ENCODE results near the gene INTS13.
A peak's percentile ranks its signal among the peaks of the same experiment; 100 is the strongest.
"Not testable (repeated sequence)": the region's sequence is repeated elsewhere in the genome, so short reads cannot be mapped to it uniquely, and the experiment has no call there.

Gene INTS13

DNA sequence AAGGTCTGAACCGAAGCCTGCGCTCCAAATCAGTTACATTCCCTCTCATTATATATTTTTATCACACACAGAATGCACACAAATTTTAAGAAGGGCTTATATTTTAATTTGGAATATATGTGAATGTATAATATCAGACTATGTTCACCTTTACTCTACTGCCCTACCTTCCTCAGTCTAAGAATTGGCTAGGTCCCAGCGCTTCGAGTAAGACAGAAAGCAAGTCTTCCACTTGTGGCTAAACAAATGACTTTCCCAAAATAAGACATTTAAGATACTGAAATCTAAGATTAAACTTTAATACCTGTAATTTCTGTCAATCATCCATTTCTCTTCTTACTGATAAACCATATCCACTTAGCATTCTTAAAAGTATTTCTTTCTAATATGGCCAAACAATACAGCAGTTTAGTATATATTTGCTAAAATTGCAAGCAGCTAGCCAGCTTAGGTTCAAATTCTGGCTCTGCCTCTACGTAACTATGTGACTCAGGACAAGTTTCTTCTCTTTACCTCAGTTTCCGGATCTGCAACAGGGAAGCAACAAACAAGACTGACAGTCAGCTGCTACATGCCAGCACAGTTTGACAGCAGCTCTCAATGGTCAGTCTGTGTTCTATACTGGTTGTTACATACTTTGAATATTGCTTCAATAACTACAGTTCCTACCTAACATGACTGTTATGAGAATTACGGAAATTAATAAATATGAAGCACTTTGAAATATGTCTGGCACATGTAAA, 2.0 kb downstream of the INTS13 start:
- DNase-seq = no peak

- no peak for DNase-seq
Observed at GRCh38 chr12:26929590-26929989, 8.2 kb downstream of the INTS13 start.

DNA sequence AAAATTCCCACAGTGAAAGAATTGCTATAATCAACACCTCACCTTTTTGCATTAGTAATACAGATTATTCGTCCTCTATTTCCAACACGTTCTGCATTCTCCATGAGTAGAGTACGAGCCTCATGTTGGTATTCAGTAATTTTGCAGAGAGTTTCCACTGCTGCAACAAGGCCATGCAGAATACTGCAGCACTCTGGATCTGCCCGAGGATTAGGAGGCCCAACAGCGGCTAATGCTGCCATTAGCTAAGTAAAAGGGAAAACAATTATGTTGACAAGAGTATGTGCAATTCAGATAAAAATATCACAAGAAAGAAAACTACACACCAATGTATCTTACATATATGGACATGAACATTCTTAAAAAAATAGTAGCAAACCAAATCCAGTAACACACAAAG, 9.1 kb downstream of the INTS13 start:
- DNase-seq = no peak

DNA sequence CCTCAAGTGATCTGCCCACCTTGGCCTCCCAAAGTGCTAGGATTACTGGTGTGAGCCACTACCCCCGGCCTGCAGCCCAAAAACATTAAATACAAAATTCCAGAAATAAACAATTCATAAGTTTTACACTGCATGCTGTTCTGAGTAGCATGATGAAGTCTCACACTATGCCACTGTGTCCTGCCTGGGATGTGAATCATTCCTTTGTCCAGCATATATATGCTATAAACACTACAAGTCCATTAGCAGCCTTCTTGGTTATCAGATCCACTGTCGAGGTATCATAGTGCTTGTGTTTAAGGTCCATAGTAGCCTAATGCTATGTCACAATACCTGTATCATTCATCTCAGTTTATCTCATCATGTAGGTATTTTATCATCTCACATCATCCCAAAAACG, 15.9 kb downstream of the INTS13 start:
- DNase-seq = no peak

GRCh38 chr12:26919216-26919555, 18.6 kb downstream of the INTS13 start:
- no peak for DNase-seq

DNA sequence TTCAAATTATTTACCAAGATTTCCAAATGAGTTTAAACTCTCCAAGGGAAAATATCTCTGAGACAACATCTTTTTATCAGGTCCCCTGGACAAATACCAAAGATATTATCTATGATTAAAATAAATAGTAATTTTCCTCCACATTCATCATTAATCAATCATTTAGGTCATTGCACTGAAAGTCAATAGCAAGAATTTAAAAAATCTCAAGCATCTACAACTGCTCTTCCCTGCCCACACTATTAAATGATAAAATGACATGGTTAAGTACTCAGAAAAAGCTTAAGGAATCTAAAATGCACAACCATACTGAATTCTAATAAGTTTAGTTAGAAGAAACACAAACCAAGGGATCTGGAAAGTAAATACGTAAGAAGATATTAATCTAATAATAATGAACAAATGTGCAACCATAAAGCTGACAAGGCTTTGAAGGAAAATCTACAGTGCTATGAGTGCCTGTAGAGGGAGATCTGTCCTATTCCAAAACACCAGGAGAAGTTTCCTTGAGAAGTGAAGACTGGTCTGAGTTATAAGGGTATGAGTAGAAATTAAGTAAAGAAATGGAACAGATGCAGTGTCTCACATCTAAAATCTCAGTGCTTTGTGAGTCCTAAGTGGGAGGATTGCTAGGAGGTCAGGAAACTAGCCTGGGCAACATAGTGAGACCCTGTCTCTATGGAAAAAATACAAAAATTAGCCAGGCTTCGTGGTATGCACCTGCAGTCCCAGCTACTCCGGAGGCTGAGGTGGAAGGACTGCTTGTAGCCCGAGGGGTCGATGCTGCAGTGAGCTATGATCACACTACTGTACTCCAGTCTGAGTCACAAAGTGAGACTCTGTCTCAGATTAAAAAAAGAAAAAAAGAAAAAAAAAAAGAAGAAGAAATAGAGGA, 19.2 kb downstream of the INTS13 start:
- DNase-seq = no peak

DNA sequence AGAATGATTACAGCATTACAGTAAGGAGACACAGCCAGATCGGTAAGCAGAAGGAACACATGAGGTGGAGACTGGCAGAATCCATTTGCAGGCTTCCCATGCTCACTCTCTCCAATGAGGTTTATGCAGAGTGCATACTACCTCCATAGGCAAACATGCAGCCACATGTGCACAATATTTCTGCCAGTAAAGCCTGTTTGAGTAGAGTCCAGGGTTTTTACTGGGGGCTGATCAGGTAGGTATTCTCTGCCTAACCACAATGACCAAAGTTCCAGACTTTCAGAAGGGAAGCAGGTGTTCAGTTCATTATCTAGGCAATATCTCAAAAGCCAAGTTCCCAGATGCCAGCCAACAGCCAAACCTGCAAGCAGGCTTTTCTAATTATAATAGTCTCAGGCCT, 31.1 kb downstream of the INTS13 start:
- DNase-seq = peak; percentile 85

DNA sequence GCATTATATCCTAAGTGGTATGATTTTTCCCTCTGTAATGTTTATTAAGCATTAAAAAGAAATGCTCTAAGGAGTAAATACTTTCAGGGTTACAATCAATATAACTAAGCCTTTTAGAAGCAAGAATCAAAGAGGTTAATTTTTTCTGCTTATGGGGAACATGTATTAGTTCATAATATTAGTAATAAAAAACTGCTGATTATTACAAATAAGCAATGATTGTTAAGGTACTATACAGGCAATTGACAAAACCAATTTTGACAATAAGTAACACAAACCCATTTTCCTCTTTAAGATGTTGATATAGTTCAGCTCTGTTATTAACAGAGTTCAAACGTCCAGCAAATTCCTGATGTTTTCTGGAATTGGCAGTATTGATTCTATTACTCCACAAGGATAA, 31.8 kb downstream of the INTS13 start:
- DNase-seq = no peak

DNA sequence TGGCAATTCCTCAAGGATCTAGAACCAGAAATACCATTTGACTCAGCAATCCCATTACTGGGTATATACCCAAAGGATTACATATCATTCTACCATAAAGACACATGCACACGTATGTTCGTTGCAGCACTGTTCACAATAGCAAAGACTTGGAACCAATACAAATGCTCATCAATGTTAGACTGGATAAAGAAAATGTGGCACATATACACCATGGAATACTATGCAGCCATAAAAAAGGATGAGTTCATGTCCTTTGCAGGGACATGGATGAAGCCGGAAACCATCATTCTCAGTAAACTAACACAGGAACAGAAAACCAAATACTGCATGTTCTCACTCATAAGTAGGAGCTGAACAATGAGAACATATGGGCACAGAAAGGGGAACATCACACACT, 34.4 kb downstream of the INTS13 start:
- not testable (repeated sequence) for DNase-seq

DNA sequence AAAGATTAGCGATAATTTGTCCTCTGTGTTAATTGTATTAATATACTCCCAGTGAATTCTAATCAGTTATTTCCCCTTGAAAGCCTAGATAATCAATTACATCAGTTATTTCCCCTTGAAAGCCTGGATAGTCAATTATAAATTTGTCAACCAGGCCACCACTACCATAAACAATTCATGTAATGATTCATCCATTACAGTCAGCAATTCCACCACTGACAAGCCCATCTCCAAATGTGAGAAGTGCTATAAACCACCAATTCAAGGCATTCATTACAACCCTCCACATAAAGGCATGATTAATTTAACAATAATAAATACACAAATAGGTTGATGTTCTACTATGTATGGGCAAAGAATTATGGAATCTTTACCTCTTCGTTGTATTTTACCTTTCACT, 40.9 kb downstream of the INTS13 start:
- DNase-seq = no peak

GRCh38 chr12:26895672-26896071, 42.1 kb downstream of the INTS13 start:
- no peak for DNase-seq

- no peak for DNase-seq
Observed at GRCh38 chr12:26891704-26892103, 46.1 kb downstream of the INTS13 start.

DNA sequence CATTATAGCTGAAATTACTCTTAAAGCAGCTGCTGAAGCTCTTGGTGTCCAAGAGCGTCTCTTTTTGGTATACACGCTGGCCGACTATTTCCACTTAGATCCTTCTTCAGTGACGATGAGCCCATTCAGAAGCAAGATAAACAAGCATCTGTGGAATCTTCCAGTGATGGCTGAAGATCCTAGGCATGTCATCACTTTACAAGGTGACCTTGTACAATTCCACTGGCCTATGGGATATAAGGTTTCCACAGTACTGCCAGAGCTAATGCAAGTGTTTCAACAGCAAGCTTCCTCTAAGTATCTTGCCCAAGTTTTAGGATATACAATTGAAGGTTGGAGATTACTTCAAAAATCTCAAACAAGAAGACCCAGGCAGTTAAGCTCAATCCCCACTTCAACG, 47.0 kb downstream of the INTS13 start:
- no peak for DNase-seq

GRCh38 chr12:26884765-26885576, 52.8 kb downstream of the INTS13 start:
- DNase-seq = peak; percentile 90

DNA sequence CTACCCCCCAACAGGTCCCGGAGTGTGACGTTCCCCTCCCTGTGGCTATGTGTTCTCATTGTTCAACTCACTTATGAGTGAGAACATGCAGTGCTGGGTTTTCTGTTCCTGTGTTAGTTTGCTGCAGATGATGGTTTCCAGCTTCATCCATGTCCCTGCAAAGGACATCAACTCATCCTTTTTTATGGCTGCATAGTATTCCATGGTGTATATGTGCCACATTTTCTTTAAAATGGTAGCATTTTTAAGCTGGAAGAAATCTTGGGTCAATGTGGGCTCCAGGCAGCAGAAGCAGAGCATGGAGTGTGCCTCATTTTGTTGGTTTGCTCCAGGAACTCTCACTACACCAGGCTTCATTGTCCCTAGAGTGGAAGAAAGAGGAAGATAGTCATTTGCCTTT, 57.2 kb downstream of the INTS13 start:
- DNase-seq = no peak

DNA sequence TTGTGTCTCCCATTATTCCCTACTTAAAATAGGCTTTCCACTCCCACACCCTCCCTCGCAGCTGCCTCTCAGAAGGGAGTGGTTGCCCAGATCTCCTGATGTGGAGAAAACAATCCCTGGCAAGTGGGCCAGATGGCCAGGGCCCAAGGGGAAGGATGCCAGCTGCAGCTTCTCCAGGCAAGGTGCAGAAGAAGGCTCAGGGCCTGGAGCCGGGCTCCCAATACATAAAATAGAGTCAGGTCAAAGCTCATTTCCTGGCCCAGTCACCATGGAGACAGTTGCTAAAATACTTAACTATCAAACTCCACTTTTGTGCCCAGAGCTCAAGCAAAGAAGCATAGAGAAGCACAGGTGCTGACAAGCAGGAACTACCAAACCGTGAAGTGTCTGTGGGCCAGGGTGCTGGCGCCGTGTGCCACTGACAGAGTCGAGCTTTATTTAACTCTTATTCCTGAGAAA, 59.1 kb downstream of the INTS13 start:
- peak; percentile 81 for DNase-seq

- peak; percentile 77 for DNase-seq
Observed at GRCh38 chr12:26874501-26875296, 63.1 kb downstream of the INTS13 start.

DNA sequence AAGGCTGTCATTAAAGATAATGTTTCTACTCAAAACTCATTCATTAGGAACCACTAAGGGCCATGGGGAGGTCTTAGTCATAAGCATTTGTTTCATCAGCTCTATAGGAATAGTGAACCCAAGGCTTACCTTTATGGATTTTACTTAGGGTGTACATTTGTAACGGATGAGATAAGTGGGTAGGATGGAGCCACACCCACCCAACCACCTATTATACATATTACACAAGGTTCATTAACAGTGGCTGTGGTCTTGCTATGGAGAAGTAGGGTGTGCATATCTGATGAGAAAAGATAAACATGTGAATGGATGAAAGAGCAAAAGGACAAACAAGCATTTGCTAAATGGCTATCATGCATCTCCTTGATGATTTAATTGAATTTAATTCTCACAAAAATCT, 65.2 kb downstream of the INTS13 start:
- DNase-seq = no peak

DNA sequence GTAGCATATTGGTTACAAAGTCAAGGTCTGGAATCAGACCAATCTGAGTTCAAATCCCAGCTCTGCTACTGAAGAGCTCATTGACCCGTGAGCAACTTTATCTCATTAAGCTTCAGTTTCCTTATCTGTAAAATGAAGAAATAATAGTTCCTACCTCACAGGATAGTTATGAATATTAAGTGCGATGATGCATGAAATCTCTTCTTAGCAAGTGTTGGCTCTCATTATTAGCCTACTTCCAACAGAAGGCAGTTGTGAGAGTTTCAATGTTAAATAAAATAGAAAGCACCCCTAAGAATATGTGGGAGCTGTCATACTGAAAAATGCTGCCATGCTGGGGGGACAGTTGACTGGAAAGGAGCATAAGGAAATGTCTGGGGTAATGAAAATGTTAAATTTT, 65.8 kb downstream of the INTS13 start:
- no peak for DNase-seq

- DNase-seq = peak; percentile 85
Observed at GRCh38 chr12:26870491-26871419, 67.0 kb downstream of the INTS13 start.

DNA sequence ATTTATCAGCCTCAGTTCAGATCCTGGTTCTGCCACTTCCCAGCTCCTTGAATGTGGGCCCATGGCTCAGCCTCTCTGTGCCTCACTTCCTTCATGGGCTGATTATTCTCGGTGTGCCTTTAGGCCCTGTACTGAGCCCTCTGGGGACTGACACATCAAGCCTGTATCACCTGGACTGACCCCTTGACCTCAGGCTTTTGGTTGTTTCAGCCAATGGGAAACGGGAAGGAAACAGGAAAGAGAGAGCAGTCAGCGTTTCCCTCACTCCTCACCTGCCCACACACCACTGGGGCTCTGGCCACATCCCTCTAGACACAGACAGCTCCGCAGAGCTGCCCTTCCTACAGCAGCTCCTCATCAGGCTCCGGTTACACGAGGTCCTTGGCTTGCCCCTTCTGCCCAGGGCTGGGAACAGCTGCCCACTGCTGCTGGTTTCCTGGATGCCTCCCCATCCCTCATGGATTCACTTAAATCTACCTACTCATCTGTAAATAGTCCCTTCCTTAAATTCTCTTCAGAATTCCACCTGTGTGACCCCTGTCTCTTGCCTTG, 67.8 kb downstream of the INTS13 start:
- DNase-seq = no peak
